Testis (tissue), 2 donors: ENCODE measurements around the gene SCNM1.

Experiments
- CTCF ChIP-seq, 3 experiments: fragments of 450-650 bp in 2 of 3; fragments of 200-600 bp in 1 of 3; sonication (generic) in 1 of 3; IDR thresholded peaks; one replicate each; pipeline ENCODE4 v1.5.1; 2016 to 2019; ENCODE audit warnings: antibody characterized with exemption in 3 of 3, mild to moderate bottlenecking in 2 of 3, moderate library complexity in 1 of 3
- POLR2A ChIP-seq: fragments of 450-650 bp; IDR thresholded peaks from one replicate; pipeline ENCODE4 v1.6.1; 2017; ENCODE audit warnings: antibody characterized with exemption, mild to moderate bottlenecking, moderate library complexity

- TF ChIP-seq POLR2A = no peak
- TF ChIP-seq CTCF (IDR thresholded peaks at IDR 0.05) = no peak
Measured at GRCh38 chr1:151165281-151165737, 635 bp upstream of the SCNM1 start.
